Measurements from ENCODE around the gene KCNH1.
A peak's percentile ranks its signal among the peaks of the same experiment; 100 is the strongest.

The KCNH1 gene

GRCh38 chr1:210980082-210980481 is 153.9 kb downstream of the KCNH1 start:
- no peak for TF ChIP-seq GATA3 (IDR thresholded peaks at IDR 0.05; ENCODE audit: low read depth, low read length)
- TF ChIP-seq GATA2 (IDR thresholded peaks at IDR 0.05; ENCODE audit: low read depth, low read length), result no peak

- TF ChIP-seq GATA3 (IDR thresholded peaks at IDR 0.05; ENCODE audit: low read depth, low read length) (no peak), GATA2 (IDR thresholded peaks at IDR 0.05; ENCODE audit: low read depth, low read length) (no peak)
Measured at GRCh38 chr1:210978974-210979354, 155.0 kb downstream of the KCNH1 start.

GRCh38 chr1:210978316-210978973 is 155.5 kb downstream of the KCNH1 start:
- TF ChIP-seq GATA2 (IDR thresholded peaks at IDR 0.05; ENCODE audit: low read depth, low read length) (no peak), GATA3 (IDR thresholded peaks at IDR 0.05; ENCODE audit: low read depth, low read length) (no peak)

- no peak for TF ChIP-seq GATA3 (IDR thresholded peaks at IDR 0.05; ENCODE audit: low read depth, low read length)
- no peak for TF ChIP-seq GATA2 (IDR thresholded peaks at IDR 0.05; ENCODE audit: low read depth, low read length)
Measured at GRCh38 chr1:210951279-210951678, 182.7 kb downstream of the KCNH1 start.

GRCh38 chr1:210949489-210949888 is 184.5 kb downstream of the KCNH1 start:
- TF ChIP-seq GATA3 (IDR thresholded peaks at IDR 0.05; ENCODE audit: low read depth, low read length), result peak; percentile 55; the same call in 1 of the 2 replicates
- peak; percentile 69 for TF ChIP-seq GATA2 (IDR thresholded peaks at IDR 0.05; ENCODE audit: low read depth, low read length)

GRCh38 chr1:210949039-210949438 is 184.9 kb downstream of the KCNH1 start:
- TF ChIP-seq GATA2 (IDR thresholded peaks at IDR 0.05; ENCODE audit: low read depth, low read length) (no peak), GATA3 (IDR thresholded peaks at IDR 0.05; ENCODE audit: low read depth, low read length) (no peak)

GRCh38 chr1:210944252-210944651 is 189.7 kb downstream of the KCNH1 start:
- TF ChIP-seq GATA3 (IDR thresholded peaks at IDR 0.05; ENCODE audit: low read depth, low read length), result no peak
- no peak for TF ChIP-seq GATA2 (IDR thresholded peaks at IDR 0.05; ENCODE audit: low read depth, low read length)

- TF ChIP-seq GATA3 (IDR thresholded peaks at IDR 0.05; ENCODE audit: low read depth, low read length) (no peak), GATA2 (IDR thresholded peaks at IDR 0.05; ENCODE audit: low read depth, low read length) (no peak)
Measured at GRCh38 chr1:210942513-210942912, 191.4 kb downstream of the KCNH1 start.

- TF ChIP-seq GATA2 (IDR thresholded peaks at IDR 0.05; ENCODE audit: low read depth, low read length) (no peak), GATA3 (IDR thresholded peaks at IDR 0.05; ENCODE audit: low read depth, low read length) (peak; percentile 57; the same call in 1 of the 2 replicates)
Measured at GRCh38 chr1:210940081-210940617, 193.8 kb downstream of the KCNH1 start.

GRCh38 chr1:210938416-210938925 is 195.5 kb downstream of the KCNH1 start:
- TF ChIP-seq GATA3 (IDR thresholded peaks at IDR 0.05; ENCODE audit: low read depth, low read length), result no peak
- TF ChIP-seq GATA2 (IDR thresholded peaks at IDR 0.05; ENCODE audit: low read depth, low read length), result no peak

GRCh38 chr1:210937846-210938245 is 196.1 kb downstream of the KCNH1 start:
- TF ChIP-seq GATA2 (IDR thresholded peaks at IDR 0.05; ENCODE audit: low read depth, low read length) (no peak), GATA3 (IDR thresholded peaks at IDR 0.05; ENCODE audit: low read depth, low read length) (no peak)

GRCh38 chr1:210935905-210936304 is 198.0 kb downstream of the KCNH1 start:
- TF ChIP-seq GATA3 (IDR thresholded peaks at IDR 0.05; ENCODE audit: low read depth, low read length) (no peak), GATA2 (IDR thresholded peaks at IDR 0.05; ENCODE audit: low read depth, low read length) (no peak)

- TF ChIP-seq GATA3 (IDR thresholded peaks at IDR 0.05; ENCODE audit: low read depth, low read length), result no peak
- no peak for TF ChIP-seq GATA2 (IDR thresholded peaks at IDR 0.05; ENCODE audit: low read depth, low read length)
Measured at GRCh38 chr1:210932104-210932503, 201.8 kb downstream of the KCNH1 start.

GRCh38 chr1:210922666-210923065 is 211.3 kb downstream of the KCNH1 start:
- no peak for TF ChIP-seq GATA2 (IDR thresholded peaks at IDR 0.05; ENCODE audit: low read depth, low read length)
- no peak for TF ChIP-seq GATA3 (IDR thresholded peaks at IDR 0.05; ENCODE audit: low read depth, low read length)
